ENCODE results near the gene PDXP. TPM values are rescaled to one million over a fixed set of nuclear protein-coding genes. Genes with fewer than 3 reads are reported as not detected.

Gene PDXP
- polyA plus RNA-seq, 1 donor (not counting 4 experiments of a cell fraction or from before 2014, with no cell fraction given) = 5.2 TPM

DNA sequence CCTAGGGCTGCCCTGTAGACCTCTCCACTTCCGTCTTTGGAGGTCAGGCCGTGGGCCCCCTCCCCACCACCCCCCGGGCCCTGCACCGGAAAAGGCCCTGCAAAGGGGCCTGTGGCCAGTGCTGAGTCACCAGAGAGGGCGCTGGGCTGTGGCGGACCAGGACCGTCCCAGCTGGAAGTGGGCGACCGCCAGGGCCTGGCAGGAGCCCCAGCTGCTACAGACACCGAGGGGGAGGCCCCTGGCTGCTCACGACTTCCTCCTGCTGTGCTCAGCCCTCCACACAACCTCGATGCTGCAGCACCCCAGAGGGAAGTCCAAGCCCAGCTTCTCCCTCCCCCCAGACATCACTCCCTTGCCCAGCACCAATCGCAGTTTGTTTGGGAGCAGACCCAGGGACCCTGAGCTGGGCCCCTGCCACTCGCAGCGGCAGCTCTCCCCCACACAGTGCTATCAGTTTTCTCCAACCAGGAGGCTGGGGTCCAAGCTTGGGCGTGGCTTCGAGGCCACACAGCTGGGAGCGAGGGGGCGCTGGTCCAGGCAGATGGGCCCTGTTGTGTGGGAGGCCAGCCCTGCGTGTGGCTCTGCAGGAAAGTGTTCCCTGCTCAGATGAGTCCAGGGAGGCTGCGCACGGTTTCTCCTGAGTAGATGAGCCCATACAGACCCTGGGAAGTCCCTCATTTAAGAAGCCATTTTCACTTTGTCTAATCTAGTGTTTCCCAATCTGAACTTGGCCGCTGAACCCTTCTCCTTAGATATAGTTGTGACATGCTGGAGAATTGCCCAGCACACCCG is 24.7 kb upstream of the PDXP start:
- TF ChIP-seq, protein P1, sequence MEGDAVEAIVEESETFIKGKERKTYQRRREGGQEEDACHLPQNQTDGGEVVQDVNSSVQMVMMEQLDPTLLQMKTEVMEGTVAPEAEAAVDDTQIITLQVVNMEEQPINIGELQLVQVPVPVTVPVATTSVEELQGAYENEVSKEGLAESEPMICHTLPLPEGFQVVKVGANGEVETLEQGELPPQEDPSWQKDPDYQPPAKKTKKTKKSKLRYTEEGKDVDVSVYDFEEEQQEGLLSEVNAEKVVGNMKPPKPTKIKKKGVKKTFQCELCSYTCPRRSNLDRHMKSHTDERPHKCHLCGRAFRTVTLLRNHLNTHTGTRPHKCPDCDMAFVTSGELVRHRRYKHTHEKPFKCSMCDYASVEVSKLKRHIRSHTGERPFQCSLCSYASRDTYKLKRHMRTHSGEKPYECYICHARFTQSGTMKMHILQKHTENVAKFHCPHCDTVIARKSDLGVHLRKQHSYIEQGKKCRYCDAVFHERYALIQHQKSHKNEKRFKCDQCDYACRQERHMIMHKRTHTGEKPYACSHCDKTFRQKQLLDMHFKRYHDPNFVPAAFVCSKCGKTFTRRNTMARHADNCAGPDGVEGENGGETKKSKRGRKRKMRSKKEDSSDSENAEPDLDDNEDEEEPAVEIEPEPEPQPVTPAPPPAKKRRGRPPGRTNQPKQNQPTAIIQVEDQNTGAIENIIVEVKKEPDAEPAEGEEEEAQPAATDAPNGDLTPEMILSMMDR (optimal IDR thresholded peaks at IDR 0.05 in 1 of 3, IDR thresholded peaks at IDR 0.05 in 1 of 3, conservative IDR thresholded peaks at IDR 0.05 in 1 of 3; ENCODE audit: extremely low read depth in 1 of 3, insufficient read depth in 2 of 3, low read length in 3 of 3) = peak in 1 of 3 experiments; percentile 0
- TF ChIP-seq EZH2 (IDR thresholded peaks at IDR 0.05; ENCODE audit: low read length) = no peak
- H3K9ac ChIP-seq (ENCODE audit: control insufficient read depth, extremely low read depth, insufficient read depth, low read length) = no peak overlapping the region
- FAIRE-seq (no peak), DNase-seq (ENCODE audit: low read depth, low spot score) (no peak)
- H3K79me2 ChIP-seq (ENCODE audit: control insufficient read depth, insufficient read depth, low read length) = no peaks in the 10 kb centered on the region
- H3K36me3 ChIP-seq (ENCODE audit: control insufficient read depth in 2 of 2, extremely low read depth in 1 of 2, insufficient read depth in 2 of 2, low read length in 2 of 2) = peaks cover 14 to 16% of the 10 kb centered on the region in 2 experiments
- H3K27ac ChIP-seq (ENCODE audit: control insufficient read depth, insufficient read depth, low read length) = no peak overlapping the region
- H3K27me3 ChIP-seq (ENCODE audit: control insufficient read depth, extremely low read depth, insufficient read depth, low read length) = no peaks in the 10 kb centered on the region
- no peaks in the 10 kb centered on the region for H3K9me3 ChIP-seq (ENCODE audit: control insufficient read depth, low read depth, low read length)
- dilution Hi-C loops (cut with MboI; ENCODE audit: extremely low pct_ligation_motif_present, low sequenced_read_pairs) = no loop called here
- no peak overlapping the region for H2AFZ ChIP-seq (ENCODE audit: control insufficient read depth, low read length)
- no peak overlapping the region for H3K4me2 ChIP-seq (ENCODE audit: control insufficient read depth, extremely low read depth, insufficient read depth, low read depth, low read length)
- no peak overlapping the region for H3K4me3 ChIP-seq (ENCODE audit: control insufficient read depth in 2 of 3, extremely low read depth in 1 of 3, insufficient read depth in 2 of 3, low read depth in 1 of 3, low read length in 3 of 3)
- H4K20me1 ChIP-seq (ENCODE audit: control insufficient read depth, extremely low read depth, insufficient read depth, low read length) = no peaks in the 10 kb centered on the region
- peaks cover 18% of the 10 kb centered on the region for H3K4me1 ChIP-seq (ENCODE audit: control insufficient read depth, extremely low read depth, insufficient read depth, low read length)
- no peaks in the 10 kb centered on the region for H3K9me1 ChIP-seq (ENCODE audit: control insufficient read depth, extremely low read depth, insufficient read depth, low read length)

- FAIRE-seq (no peak), DNase-seq (ENCODE audit: low read depth, low spot score) (no peak)
- dilution Hi-C loops (cut with MboI; ENCODE audit: extremely low pct_ligation_motif_present, low sequenced_read_pairs) = no loop called here
- Histone ChIP-seq H2AFZ (ENCODE audit: control insufficient read depth, low read length) (no peak overlapping the region), H3K27ac (ENCODE audit: control insufficient read depth, insufficient read depth, low read length) (no peak overlapping the region), H3K4me2 (ENCODE audit: control insufficient read depth, extremely low read depth, insufficient read depth, low read depth, low read length) (no peak overlapping the region), H3K9me3 (ENCODE audit: control insufficient read depth, low read depth, low read length) (no peaks in the 10 kb centered on the region), H3K9ac (ENCODE audit: control insufficient read depth, extremely low read depth, insufficient read depth, low read length) (no peak overlapping the region), H3K4me1 (ENCODE audit: control insufficient read depth, extremely low read depth, insufficient read depth, low read length) (peaks cover 22% of the 10 kb centered on the region), H3K79me2 (ENCODE audit: control insufficient read depth, insufficient read depth, low read length) (no peaks in the 10 kb centered on the region), H3K27me3 (ENCODE audit: control insufficient read depth, extremely low read depth, insufficient read depth, low read length) (no peaks in the 10 kb centered on the region), H3K4me3 (ENCODE audit: control insufficient read depth in 2 of 3, extremely low read depth in 1 of 3, insufficient read depth in 2 of 3, low read depth in 1 of 3, low read length in 3 of 3) (no peak overlapping the region), H4K20me1 (ENCODE audit: control insufficient read depth, extremely low read depth, insufficient read depth, low read length) (no peaks in the 10 kb centered on the region), H3K9me1 (ENCODE audit: control insufficient read depth, extremely low read depth, insufficient read depth, low read length) (no peaks in the 10 kb centered on the region), H3K36me3 (ENCODE audit: control insufficient read depth in 2 of 2, extremely low read depth in 1 of 2, insufficient read depth in 2 of 2, low read length in 2 of 2) (peaks cover 13 to 14% of the 10 kb centered on the region in 2 experiments)
- TF ChIP-seq EZH2 (IDR thresholded peaks at IDR 0.05; ENCODE audit: low read length) = no peak
- TF ChIP-seq, protein P1 (optimal IDR thresholded peaks at IDR 0.05 in 1 of 3, IDR thresholded peaks at IDR 0.05 in 1 of 3, conservative IDR thresholded peaks at IDR 0.05 in 1 of 3; ENCODE audit: extremely low read depth in 1 of 3, insufficient read depth in 2 of 3, low read length in 3 of 3) = peak in 2 of 3 experiments; percentile 39 to 41
These were observed 24.1 kb upstream of the PDXP start for GRCh38 chr22:37634417-37634924.

All from keratinocyte (primary cell).